Chondrocyte (in vitro differentiated cells): Measurements from ENCODE around the gene SMURF2. TPM values are rescaled to one million over a fixed set of nuclear protein-coding genes. Genes with fewer than 3 reads are reported as not detected.
"Not testable (repeated sequence)": the region's sequence is repeated elsewhere in the genome, so short reads cannot be mapped to it uniquely, and the experiment has no call there.

Experiments
- DNase-seq: peaks from one replicate; pipeline ENCODE4 v3.0.0; 2021; ENCODE audit warnings: mixed read lengths, low spot score
- H3K27ac Mint-ChIP-seq: one replicate; pipeline ENCODE4 v1.8.0; 2021; ENCODE audit warnings: mild to moderate bottlenecking, moderate library complexity, mixed read lengths; ENCODE audit not compliant: unreplicated experiment
- H3K27me3 Mint-ChIP-seq: 2 replicates; pipeline ENCODE4 v1.8.0; 2021; ENCODE audit warnings: low read depth, mixed read lengths
- H3K36me3 Mint-ChIP-seq: 2 replicates; pipeline ENCODE4 v1.8.0; 2021; ENCODE audit warnings: low read depth, mixed read lengths
- H3K4me1 Mint-ChIP-seq: 2 replicates; pipeline ENCODE4 v1.8.0; 2021; ENCODE audit warnings: low read depth, mild to moderate bottlenecking, mixed read lengths
- H3K4me3 Mint-ChIP-seq: one replicate; pipeline ENCODE4 v1.8.0; 2021; ENCODE audit warnings: mild to moderate bottlenecking, moderate library complexity, mixed read lengths; ENCODE audit not compliant: unreplicated experiment
- H3K9me3 Mint-ChIP-seq: 2 replicates; pipeline ENCODE4 v1.8.0; 2021; ENCODE audit warnings: low read depth, mixed read lengths
- CTCF ChIP-seq: fragments of 200-600 bp; sonication (generic); IDR thresholded peaks from 2 replicates; pipeline ENCODE4 v1.5.0; 2021; ENCODE audit warnings: antibody characterized with exemption, mild to moderate bottlenecking, moderate library complexity
- total RNA-seq: library from RNA; stranded (reverse); gene quantifications from 3 replicates; pipeline ENCODE4 v1.2.1, GENCODE V29; 2021

SMURF2 gene
- total RNA-seq, 1 donor from 2014 or later, result 36.2 TPM

DNA sequence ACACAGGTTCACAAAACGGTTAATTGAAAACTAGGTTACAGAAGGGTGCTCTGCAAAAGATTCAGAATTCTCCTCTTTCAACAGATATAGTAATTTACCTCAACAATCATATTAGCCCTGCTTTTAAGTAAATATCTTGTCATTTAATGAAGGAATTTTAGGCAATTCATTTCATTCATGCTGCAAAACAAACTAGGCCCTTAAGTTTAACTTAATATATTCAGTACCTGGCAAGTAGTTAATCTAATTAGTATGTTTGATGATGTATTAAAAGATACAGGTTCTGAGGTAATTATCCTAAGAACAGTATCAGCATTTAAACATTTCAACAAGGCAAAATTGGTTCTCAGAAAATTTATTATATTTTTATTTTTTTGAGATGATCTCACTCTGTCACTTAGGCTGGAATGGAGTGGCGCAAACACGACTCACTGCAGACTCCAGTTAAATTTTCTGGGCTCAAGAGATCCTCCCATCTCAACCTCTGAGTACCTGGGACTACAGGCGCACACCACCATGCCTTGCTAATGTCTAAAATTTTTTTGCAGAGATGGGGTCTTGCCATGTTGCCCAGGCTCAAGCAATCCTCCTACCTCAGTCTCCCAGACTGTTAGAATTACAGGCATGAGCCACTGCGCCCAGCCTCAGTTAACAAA, 44.9 kb downstream of the SMURF2 start:
- peaks cover 36% of the 10 kb centered on the region for H3K4me1 Mint-ChIP-seq
- peak overlapping the region; percentile 8 for H3K27ac Mint-ChIP-seq
- H3K36me3 Mint-ChIP-seq, result no peaks in the 10 kb centered on the region
- H3K4me3 Mint-ChIP-seq, result no peak overlapping the region
- TF ChIP-seq CTCF, result no peak
- H3K27me3 Mint-ChIP-seq, result no peaks in the 10 kb centered on the region
- DNase-seq, result no peak
- H3K9me3 Mint-ChIP-seq, result no peaks in the 10 kb centered on the region

GRCh38 chr17:64615028-64615677, 47.0 kb downstream of the SMURF2 start:
- no peak overlapping the region for H3K4me3 Mint-ChIP-seq
- no peaks in the 10 kb centered on the region for H3K36me3 Mint-ChIP-seq
- H3K27me3 Mint-ChIP-seq, result no peaks in the 10 kb centered on the region
- H3K27ac Mint-ChIP-seq, result peak overlapping the region; percentile 70
- H3K9me3 Mint-ChIP-seq, result no peaks in the 10 kb centered on the region
- peaks cover 36% of the 10 kb centered on the region for H3K4me1 Mint-ChIP-seq
- TF ChIP-seq CTCF, result peak; percentile 49
- no peak for DNase-seq

- Mint-ChIP-seq H3K36me3 (no peaks in the 10 kb centered on the region), H3K27me3 (no peaks in the 10 kb centered on the region), H3K4me3 (no peak overlapping the region), H3K27ac (peak overlapping the region; percentile 70), H3K9me3 (peaks cover 1% of the 10 kb centered on the region), H3K4me1 (peaks cover 38% of the 10 kb centered on the region)
- no peak for TF ChIP-seq CTCF
- DNase-seq, result no peak
These were observed 47.7 kb downstream of the SMURF2 start for GRCh38 chr17:64614266-64615027.

- Mint-ChIP-seq H3K9me3 (peaks cover 6% of the 10 kb centered on the region), H3K4me1 (peaks cover 46% of the 10 kb centered on the region), H3K27ac (no peak overlapping the region), H3K27me3 (no peaks in the 10 kb centered on the region), H3K36me3 (no peaks in the 10 kb centered on the region), H3K4me3 (no peak overlapping the region)
- no peak for DNase-seq
- TF ChIP-seq CTCF, result no peak
These were observed 50.7 kb downstream of the SMURF2 start for GRCh38 chr17:64611369-64611768.

GRCh38 chr17:64610244-64610643, 51.9 kb downstream of the SMURF2 start:
- H3K4me3 Mint-ChIP-seq, H3K27me3 Mint-ChIP-seq, H3K27ac Mint-ChIP-seq, H3K9me3 Mint-ChIP-seq, DNase-seq, H3K36me3 Mint-ChIP-seq: not testable (repeated sequence)
- peaks cover 49% of the 10 kb centered on the region for H3K4me1 Mint-ChIP-seq
